GM19239 (cell line): Measurements from ENCODE around the gene TANGO2.

ENCODE experiments used
- DNase-seq: peaks from one replicate; pipeline ENCODE4 v3.0.0; 2011; ENCODE audit warnings: low spot score; ENCODE audit not compliant: insufficient read length
- FAIRE-seq: peaks from 2 replicates; lab custom pipeline; 2011; peaks lifted over from hg19 to GRCh38; lab: Jason Lieb, UNC

TANGO2 gene

DNA sequence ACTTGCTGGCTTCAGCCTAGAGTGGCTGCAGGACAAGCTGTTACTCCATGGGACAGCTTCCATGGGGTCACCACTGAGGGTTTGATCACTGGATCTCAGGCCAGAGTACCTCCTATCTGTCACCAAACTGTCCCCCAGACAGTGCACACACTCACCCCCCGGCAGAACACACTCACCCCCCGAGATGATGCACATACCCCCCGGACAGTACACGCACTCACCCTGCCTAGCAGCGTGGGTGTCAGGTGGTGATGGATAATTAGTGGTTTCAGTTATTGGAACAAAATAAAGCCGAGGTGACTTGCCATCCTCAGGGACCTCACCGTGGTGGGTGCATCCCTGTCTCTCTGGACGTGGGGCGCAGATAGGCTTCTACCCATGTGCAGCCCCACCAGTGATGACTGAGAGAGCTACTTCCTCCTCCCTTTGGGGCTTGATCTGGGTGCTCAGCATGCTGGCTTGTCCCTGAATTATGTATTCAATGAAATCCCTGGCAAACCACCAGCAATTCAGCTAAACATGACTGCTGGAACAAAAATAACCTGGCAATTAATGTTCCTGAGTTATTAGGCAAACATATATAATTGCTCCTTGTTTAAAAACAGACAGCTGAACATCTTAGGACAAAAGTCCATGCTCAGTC lies 18.9 kb downstream of the TANGO2 start:
- FAIRE-seq (no peak), DNase-seq (no peak)

GRCh38 chr22:20040327-20041200 lies 19.7 kb downstream of the TANGO2 start:
- no peak for FAIRE-seq
- no peak for DNase-seq

DNA sequence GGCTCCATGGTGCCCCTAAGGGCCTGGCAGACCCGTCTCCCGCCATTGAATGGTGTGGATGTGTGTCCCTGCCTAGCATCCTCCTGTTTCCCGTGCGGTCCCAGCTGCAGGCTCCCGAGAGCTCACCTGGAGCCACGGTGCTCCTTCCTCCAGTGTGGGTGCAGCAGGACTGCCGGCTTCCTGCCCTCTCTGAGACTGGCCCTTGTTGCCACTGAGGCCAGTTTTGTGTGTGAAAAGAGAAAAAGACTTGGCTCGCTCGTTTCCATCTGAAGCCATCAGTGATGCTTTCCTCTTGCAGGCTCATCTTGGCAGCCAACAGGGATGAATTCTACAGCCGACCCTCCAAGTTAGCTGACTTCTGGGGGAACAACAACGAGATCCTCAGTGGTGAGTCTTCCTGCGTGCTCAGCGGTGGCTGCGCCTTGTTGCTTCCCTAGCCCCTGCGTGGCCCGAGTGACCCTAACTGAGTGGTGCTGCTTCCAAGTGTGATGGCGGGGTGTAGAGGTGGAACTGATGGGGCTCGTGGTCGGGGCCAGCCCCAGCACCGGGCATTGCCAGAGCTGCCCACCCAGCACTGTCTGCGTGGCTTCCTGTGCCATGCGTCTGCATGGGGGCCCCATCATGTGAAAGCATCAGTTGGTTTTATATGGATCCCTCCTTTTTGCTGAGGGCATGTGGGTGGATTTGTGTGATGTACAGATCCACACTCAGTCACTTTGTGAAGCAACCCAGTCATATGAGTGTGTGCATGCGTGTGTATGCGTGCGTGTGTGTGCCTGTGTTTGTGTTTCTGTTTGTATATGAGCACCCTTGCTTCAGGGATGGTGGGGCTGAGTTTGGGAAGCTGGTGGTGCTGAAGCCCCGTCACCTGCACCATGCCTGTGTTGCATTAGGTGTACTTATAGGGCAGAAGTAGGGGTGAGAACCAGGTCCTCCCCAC lies 22.4 kb downstream of the TANGO2 start:
- no peak for DNase-seq
- FAIRE-seq, result no peak

GRCh38 chr22:20043997-20044342 lies 23.1 kb downstream of the TANGO2 start:
- FAIRE-seq, result no peak
- no peak for DNase-seq

GRCh38 chr22:20044495-20045151 lies 23.7 kb downstream of the TANGO2 start:
- no peak for FAIRE-seq
- DNase-seq, result no peak

DNA sequence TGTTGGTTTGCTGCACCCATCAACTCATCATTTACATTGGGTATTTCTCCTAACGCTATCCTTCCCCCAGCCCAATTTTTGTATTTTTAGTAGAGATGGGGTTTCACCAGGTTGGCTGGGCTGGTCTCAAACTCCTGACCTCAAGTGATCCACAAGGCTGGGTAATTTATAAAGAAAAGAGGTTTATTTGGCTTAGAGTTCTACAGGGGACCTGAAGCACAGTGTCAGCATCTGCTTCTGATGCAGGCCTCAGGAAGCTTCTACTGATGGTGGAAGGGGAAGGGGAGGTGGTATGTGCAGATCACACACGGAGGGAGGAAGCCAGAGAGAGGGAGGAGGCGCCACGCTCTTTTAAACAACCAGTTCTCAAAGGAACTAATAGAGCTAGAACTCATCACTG lies 25.8 kb downstream of the TANGO2 start:
- DNase-seq, result no peak
- no peak for FAIRE-seq

DNA sequence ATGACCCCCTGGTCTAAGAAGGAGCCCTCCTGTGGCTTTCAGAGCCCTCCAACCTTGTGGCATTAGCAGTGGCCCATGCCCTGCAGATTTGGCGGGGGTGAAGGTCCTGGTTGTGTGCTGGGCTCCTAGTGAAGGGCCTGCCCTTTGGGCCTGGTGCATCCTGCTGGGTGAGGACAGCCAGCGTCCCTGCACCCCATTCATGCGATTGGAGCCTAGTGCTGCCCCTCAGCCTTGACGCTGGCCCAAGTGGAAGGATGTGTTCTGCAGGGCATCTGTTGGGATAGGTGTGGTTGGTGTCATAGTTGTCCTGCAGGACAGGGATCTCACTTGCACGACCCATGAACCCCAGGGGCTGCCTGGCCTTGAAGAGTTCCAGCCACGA lies 31.0 kb downstream of the TANGO2 start:
- FAIRE-seq (no peak), DNase-seq (no peak)

DNA sequence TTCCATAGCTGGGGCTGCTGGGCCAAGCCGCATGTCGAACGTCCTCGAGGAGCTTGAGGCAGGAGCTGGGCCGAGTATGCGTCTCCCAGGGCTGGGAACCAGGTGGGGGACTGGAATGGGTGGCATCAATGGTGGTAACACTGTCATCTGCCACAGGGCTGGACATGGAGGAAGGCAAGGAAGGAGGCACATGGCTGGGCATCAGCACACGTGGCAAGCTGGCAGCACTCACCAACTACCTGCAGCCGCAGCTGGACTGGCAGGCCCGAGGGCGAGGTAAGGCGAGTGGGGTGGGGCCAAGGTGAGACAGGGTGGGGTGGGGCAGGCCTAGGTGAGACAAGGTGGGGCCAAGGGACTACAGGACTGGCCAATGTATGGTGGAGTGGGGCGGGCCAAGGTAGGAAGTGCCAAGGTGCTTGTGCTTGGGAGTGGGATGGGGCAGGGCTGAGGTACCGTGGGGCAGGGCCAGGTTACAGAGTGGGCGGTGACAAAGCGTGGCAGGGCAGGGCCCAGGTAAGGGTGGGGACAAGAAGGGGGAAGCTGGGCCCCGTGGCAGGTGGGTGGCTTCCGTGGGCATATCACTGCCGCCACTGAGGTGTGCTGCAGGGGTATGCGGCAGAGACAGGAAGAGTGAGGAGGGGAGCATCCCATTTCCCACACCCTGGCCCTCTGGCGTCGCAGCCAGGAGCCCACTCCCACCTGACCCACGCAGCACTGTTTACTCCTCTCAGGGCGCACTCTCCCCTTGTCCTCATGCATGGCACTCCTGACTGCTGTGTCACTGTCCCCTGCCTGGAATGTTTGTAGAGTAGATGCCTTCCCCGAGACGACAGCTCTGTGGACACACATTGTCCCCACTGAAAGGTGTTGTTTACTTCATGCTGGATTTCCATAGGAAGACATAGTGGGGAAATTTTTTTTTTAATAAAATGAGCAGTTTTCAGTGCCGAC lies 31.7 kb downstream of the TANGO2 start:
- FAIRE-seq, result no peak

DNA sequence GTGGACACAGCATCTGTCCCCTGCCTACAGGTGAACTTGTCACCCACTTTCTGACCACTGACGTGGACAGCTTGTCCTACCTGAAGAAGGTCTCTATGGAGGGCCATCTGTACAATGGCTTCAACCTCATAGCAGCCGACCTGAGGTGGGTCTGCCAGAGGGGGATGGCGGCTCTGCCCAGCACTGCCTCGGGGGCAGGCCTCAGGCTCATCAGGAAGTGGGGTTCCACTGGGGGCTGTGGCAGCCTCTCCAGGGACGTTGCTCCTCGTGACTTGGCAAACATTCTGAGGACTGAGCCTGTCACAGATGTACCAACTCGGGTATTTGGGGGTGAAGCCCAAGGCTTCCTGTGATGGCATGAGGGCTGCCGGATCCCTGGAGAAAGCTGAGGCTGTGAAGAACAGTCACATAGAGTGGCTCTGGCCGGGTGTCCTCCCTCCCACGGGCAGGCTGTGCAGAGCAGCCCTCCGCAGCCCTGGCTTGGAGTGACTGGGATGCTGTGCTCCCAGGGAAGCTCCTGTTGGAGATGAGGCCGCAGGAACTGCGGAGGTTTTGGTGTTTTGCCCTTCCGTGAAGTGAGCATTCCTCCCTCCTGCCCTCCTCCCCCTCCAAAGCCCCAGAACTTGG lies 32.6 kb downstream of the TANGO2 start:
- no peak for DNase-seq
- no peak for FAIRE-seq

More for the DNA sequence above, 31.7 kb downstream of the TANGO2 start:
- DNase-seq, result no peak

DNA sequence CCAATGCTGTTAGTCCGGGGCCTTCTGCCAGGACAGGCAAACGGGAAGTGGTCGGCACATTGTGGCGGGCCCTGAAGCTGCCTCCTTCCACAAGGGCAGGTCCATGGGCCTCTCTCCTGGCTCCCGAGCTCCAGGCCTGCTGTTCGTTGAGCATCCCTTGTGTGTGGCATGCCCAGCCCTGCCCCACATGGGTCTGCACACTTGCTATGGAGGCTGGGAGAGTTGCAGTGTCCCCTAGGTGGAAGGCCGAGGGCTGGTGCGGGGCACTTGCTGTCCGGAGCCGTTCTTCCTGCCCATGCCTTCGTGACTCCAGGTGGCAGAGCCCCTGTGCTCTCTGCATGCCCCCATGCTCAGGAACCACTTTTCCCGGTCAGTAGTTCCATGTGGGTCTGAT lies 33.1 kb downstream of the TANGO2 start:
- FAIRE-seq (no peak), DNase-seq (no peak)

DNA sequence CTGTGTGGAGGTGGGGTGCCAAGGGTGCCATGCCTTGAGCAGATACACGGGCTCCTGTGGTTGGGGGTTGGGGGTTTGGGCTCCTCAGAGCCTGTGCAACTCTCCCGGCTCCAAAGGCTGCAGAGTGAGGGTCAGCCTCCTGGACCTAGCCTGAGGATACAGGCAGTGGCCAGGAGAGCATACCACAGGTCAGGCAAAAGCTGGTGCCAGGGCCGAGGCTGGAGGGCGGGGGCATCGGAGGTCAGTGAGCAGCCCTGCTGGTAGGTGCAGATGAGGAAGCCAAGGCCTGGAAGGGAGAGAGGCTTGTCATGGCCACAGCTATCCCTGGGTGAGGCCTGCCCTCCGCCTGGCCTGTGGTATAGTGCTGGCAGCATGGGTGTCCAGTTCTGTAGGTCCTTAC lies 33.6 kb downstream of the TANGO2 start:
- DNase-seq (no peak), FAIRE-seq (no peak)

GRCh38 chr22:20055144-20055543 lies 34.2 kb downstream of the TANGO2 start:
- FAIRE-seq (no peak), DNase-seq (no peak)

DNA sequence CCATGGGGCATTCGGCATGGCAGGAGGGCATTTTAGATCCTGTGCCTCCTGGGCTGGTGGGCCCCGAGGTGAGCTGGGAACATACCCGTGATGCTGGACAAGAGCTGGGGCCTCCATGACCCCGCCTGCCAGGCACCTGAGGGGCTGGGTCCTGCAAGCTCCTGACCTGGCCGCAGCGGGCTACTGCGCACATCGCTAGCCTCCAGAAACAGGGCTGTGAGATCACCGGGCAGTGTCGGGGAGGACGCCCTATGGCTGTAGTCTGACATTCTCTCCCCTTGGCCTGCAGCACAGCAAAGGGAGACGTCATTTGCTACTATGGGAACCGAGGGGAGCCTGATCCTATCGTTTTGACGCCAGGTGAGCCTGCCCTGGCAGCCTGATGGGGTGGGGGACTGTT lies 34.7 kb downstream of the TANGO2 start:
- DNase-seq, result no peak
- no peak for FAIRE-seq

- no peak for DNase-seq
- no peak for FAIRE-seq
Observed at GRCh38 chr22:20056161-20056560, 35.3 kb downstream of the TANGO2 start.

- FAIRE-seq, result no peak
- no peak for DNase-seq
Observed at GRCh38 chr22:20056696-20057386, 35.9 kb downstream of the TANGO2 start.

DNA sequence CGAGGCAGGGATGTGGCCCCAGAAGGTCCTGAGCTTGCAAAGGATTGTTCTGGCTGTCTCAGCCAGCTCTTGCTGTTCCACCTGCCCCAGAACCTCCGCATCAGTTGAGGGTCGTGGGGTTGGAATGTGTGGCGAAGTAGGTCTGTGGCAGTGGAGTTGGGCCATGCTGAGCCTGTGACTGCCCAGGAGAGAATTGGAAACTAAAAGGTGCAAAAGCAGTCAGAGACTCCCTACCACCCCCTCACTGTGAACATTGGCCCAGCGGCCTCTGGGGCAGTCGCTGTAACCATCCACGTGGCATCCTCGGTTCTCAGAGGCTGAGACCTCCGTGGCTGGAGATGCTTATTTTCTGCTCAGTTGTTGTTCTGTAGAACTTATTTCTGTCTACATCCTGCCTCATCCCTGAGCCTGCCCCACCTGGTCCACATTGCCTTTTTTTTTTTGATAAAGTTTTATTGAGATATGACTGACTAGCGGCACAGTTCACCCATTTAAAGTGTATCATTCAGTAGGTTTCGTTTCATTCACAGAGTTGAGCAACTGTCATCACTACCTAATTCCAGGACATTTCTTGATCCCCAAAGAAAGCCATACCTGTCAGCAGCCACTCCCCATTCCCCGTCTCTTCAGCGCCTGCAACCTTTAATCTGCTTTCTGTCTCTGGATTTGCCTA lies 36.8 kb downstream of the TANGO2 start:
- DNase-seq (no peak), FAIRE-seq (no peak)

DNA sequence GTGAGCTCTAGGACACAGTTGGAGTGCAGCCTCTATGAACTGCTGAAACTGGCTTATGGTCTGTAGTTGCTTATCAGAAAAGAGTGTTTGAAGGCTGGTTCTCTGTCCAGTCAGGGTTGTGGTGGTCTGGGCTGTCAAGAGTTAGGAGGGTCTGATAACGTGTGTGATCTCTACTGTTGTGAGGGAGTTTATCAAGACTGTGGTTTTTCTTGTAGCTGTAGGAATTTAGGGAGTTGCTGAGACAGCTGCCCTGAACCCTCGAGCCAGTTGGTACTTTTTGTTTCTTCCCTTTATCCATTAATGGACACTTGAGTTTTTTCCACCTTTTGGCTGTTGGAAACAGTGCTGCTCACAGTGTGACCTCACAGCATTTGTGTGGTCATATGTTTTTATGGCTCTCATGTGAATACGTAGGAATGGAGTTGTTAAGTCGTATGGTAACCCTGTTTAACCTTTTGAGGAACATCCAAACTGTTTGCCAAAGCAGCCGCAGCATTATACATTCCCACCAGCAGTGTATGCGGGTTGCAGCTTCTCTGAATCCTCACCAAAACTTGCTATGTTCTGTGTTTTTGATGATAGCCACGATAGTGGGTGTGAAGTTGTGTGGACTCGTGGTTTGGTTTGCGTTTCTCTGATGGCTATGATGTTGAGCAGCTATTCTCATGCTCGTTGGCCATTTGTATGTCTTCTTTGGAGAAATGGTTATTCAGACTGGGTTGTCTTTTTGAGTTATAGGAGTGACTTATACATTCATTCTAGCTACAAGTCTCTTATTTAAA lies 38.3 kb downstream of the TANGO2 start:
- DNase-seq, result no peak
- no peak for FAIRE-seq
